Mesendoderm (in vitro differentiated cells): ENCODE results near the gene FKBP14.

Experiments
- DNase-seq: peaks from one replicate; pipeline ENCODE4 v3.0.0; 2013
- H2AK5ac ChIP-seq: 2 replicates; pipeline ENCODE4 v1.6.1; 2013; ENCODE audit warnings: low read length, inconsistent platforms
- H2BK120ac ChIP-seq: 2 replicates; pipeline ENCODE4 v1.6.1; 2013; ENCODE audit warnings: low read depth, mild to moderate bottlenecking, low read length, moderate library complexity, mixed read lengths
- H2BK15ac ChIP-seq: replicated peaks from 2 replicates; pipeline ENCODE4 v1.6.1; 2013; ENCODE audit warnings: low read depth, mild to moderate bottlenecking, moderate library complexity
- H2BK5ac ChIP-seq: 2 replicates; pipeline ENCODE4 v1.6.1; 2013; ENCODE audit warnings: low read length, inconsistent platforms
- H3K18ac ChIP-seq: 2 replicates; pipeline ENCODE4 v1.6.1; 2013; ENCODE audit warnings: mild to moderate bottlenecking, low read length, mixed read lengths
- H3K23ac ChIP-seq: one replicate; pipeline ENCODE4 v1.6.1; 2013; ENCODE audit warnings: low read length
- H3K27ac ChIP-seq: 2 replicates; pipeline ENCODE4 v1.5.1; 2013; ENCODE audit warnings: low read depth, mild to moderate bottlenecking, inconsistent platforms, low read length, moderate library complexity
- H3K27me3 ChIP-seq: 2 replicates; pipeline ENCODE4 v1.6.1; 2013; ENCODE audit warnings: low read length, control low read depth, mild to moderate bottlenecking, inconsistent platforms; ENCODE audit not compliant: insufficient read depth, poor library complexity
- H3K36me3 ChIP-seq: 2 replicates; pipeline ENCODE4 v1.6.1; 2013; ENCODE audit warnings: low read length, inconsistent platforms; ENCODE audit not compliant: control insufficient read depth, insufficient read depth
- H3K4ac ChIP-seq: one replicate; pipeline ENCODE4 v1.6.1; 2013; ENCODE audit warnings: low read depth, mild to moderate bottlenecking, low read length, moderate library complexity
- H3K4me1 ChIP-seq: 2 replicates; pipeline ENCODE4 v1.6.1; 2013; ENCODE audit warnings: low read depth, low read length, inconsistent platforms; ENCODE audit not compliant: control insufficient read depth
- H3K4me2 ChIP-seq: 2 replicates; pipeline ENCODE4 v1.6.1; 2013; ENCODE audit warnings: low read length
- H3K4me3 ChIP-seq: 2 replicates; pipeline ENCODE4 v1.5.1; 2013; ENCODE audit warnings: mild to moderate bottlenecking, low read length
- H3K56ac ChIP-seq: one replicate; pipeline ENCODE4 v1.6.1; 2013; ENCODE audit warnings: low read length
- H3K79me1 ChIP-seq: 2 replicates; pipeline ENCODE4 v1.6.1; 2013; ENCODE audit warnings: low read length, inconsistent platforms
- H3K79me2 ChIP-seq: 2 replicates; pipeline ENCODE4 v1.6.1; 2013; ENCODE audit warnings: mild to moderate bottlenecking, low read length; ENCODE audit not compliant: control insufficient read depth, insufficient read depth
- H3K9ac ChIP-seq: 2 replicates; pipeline ENCODE4 v1.6.1; 2013; ENCODE audit warnings: low read length, inconsistent platforms
- H4K5ac ChIP-seq: one replicate; pipeline ENCODE4 v1.6.1; 2013; ENCODE audit warnings: low read length
- H4K8ac ChIP-seq: one replicate; pipeline ENCODE4 v1.6.1; 2013; ENCODE audit warnings: low read depth, mild to moderate bottlenecking, control low read depth, low read length, moderate library complexity
- WGBS: extraction: QIAGEN DNeasy Blood & Tissue Kit; methylation state at CpG from one replicate; pipeline ENCODE4 v1.1.7; 2013; ENCODE audit warnings: low lambda C conversion rate, missing lambda C conversion rate; ENCODE audit not compliant: insufficient coverage; ENCODE audit errors: extremely low coverage; 5-methylcytosine and 5-hydroxymethylcytosine counted together

The FKBP14 gene

GRCh38 chr7:29998489-29998888, 28.0 kb downstream of the FKBP14 start:
- no peak overlapping the region for H2BK5ac ChIP-seq
- no peak for DNase-seq
- no peak overlapping the region for H2AK5ac ChIP-seq
- H3K79me2 ChIP-seq: no peaks in the 10 kb centered on the region
- H3K79me1 ChIP-seq: no peaks in the 10 kb centered on the region
- no peaks in the 10 kb centered on the region for H3K27me3 ChIP-seq
- H4K5ac ChIP-seq: no peak overlapping the region
- no peak overlapping the region for H2BK120ac ChIP-seq
- H3K36me3 ChIP-seq: no peaks in the 10 kb centered on the region
- H3K23ac ChIP-seq: no peak overlapping the region
- no peak overlapping the region for H3K4me3 ChIP-seq
- H3K18ac ChIP-seq: no peak overlapping the region
- H3K4ac ChIP-seq: no peak overlapping the region
- H3K4me2 ChIP-seq: no peak overlapping the region
- H3K56ac ChIP-seq: no peak overlapping the region
- H3K4me1 ChIP-seq: no peaks in the 10 kb centered on the region
- H2BK15ac ChIP-seq: no peak overlapping the region
- no peak overlapping the region for H3K27ac ChIP-seq
- H3K9ac ChIP-seq: no peak overlapping the region
- no peak overlapping the region for H4K8ac ChIP-seq

GRCh38 chr7:29996321-29996720, 30.2 kb downstream of the FKBP14 start:
- H2BK15ac ChIP-seq: no peak overlapping the region
- no peak overlapping the region for H2BK5ac ChIP-seq
- H3K4me2 ChIP-seq: no peak overlapping the region
- no peak overlapping the region for H4K8ac ChIP-seq
- no peaks in the 10 kb centered on the region for H3K36me3 ChIP-seq
- no peaks in the 10 kb centered on the region for H3K79me1 ChIP-seq
- no peak for DNase-seq
- H3K27ac ChIP-seq: no peak overlapping the region
- H4K5ac ChIP-seq: no peak overlapping the region
- H3K79me2 ChIP-seq: no peaks in the 10 kb centered on the region
- no peak overlapping the region for H2AK5ac ChIP-seq
- H3K27me3 ChIP-seq: no peaks in the 10 kb centered on the region
- H3K9ac ChIP-seq: no peak overlapping the region
- H3K56ac ChIP-seq: no peak overlapping the region
- H3K23ac ChIP-seq: no peak overlapping the region
- no peak overlapping the region for H3K4ac ChIP-seq
- H3K18ac ChIP-seq: no peak overlapping the region
- H3K4me1 ChIP-seq: no peaks in the 10 kb centered on the region
- no peak overlapping the region for H3K4me3 ChIP-seq
- H2BK120ac ChIP-seq: no peak overlapping the region

GRCh38 chr7:29995652-29996051, 30.9 kb downstream of the FKBP14 start:
- H3K4me2 ChIP-seq: no peak overlapping the region
- no peaks in the 10 kb centered on the region for H3K79me1 ChIP-seq
- H3K4me1 ChIP-seq: no peaks in the 10 kb centered on the region
- no peak overlapping the region for H3K4ac ChIP-seq
- H2BK120ac ChIP-seq: no peak overlapping the region
- H3K23ac ChIP-seq: no peak overlapping the region
- H3K56ac ChIP-seq: no peak overlapping the region
- no peaks in the 10 kb centered on the region for H3K79me2 ChIP-seq
- no peak overlapping the region for H3K27ac ChIP-seq
- no peak overlapping the region for H4K8ac ChIP-seq
- H3K18ac ChIP-seq: no peak overlapping the region
- no peaks in the 10 kb centered on the region for H3K27me3 ChIP-seq
- no peak for DNase-seq
- H3K9ac ChIP-seq: no peak overlapping the region
- no peaks in the 10 kb centered on the region for H3K36me3 ChIP-seq
- H4K5ac ChIP-seq: no peak overlapping the region
- no peak overlapping the region for H3K4me3 ChIP-seq
- no peak overlapping the region for H2BK15ac ChIP-seq
- no peak overlapping the region for H2BK5ac ChIP-seq
- no peak overlapping the region for H2AK5ac ChIP-seq

DNA sequence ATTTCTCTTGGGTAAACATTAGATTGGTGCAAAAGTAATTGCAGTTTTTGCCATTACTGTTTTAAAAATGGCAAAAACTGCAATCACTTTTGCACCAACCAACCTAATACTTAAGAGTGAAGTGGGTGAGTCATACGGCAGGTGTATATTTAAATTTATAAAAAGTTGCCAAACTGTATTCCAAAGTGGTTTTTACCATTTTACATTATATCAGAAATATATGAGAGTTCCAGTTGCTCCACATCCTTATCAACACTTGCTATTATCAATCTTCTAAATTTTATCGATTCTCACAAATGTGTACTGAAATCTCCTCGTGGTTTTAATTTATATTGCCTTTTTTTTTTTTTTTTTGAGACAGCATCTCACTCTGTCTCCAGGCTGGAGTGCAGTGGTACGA, 33.4 kb downstream of the FKBP14 start:
- Histone ChIP-seq H3K79me1 (no peaks in the 10 kb centered on the region), H3K27ac (no peak overlapping the region), H3K56ac (no peak overlapping the region), H4K8ac (no peak overlapping the region), H3K36me3 (no peaks in the 10 kb centered on the region), H2AK5ac (no peak overlapping the region), H2BK15ac (no peak overlapping the region), H4K5ac (no peak overlapping the region), H3K4me2 (no peak overlapping the region), H3K27me3 (no peaks in the 10 kb centered on the region), H3K79me2 (peaks cover 3% of the 10 kb centered on the region), H3K23ac (no peak overlapping the region), H2BK120ac (no peak overlapping the region), H2BK5ac (no peak overlapping the region), H3K4me1 (no peaks in the 10 kb centered on the region), H3K4ac (no peak overlapping the region), H3K18ac (no peak overlapping the region), H3K9ac (no peak overlapping the region), H3K4me3 (no peak overlapping the region)
- no peak for DNase-seq
- WGBS: no CpG with 5 or more reads among the region's 4 CpGs

DNA sequence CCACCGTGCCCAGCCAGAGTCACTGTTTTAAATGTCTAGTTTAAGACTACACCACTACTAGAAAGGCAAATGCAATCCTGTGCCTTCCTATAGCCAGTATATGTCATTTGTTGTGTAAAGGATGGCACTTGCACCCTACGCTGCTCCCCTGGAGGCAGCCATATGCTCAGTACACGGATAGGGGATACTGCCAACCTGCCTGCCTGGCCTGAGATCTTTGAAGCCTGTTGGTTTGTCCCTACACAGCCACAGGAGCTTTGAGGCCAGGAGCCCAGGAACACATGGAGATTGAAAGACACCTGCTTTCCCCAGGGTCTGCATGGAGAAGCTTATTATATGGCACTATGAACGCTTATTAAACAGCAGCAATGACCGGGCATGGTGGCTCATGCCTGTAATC, 34.6 kb downstream of the FKBP14 start:
- Histone ChIP-seq H3K18ac (no peak overlapping the region), H3K79me1 (peaks cover 2% of the 10 kb centered on the region), H3K4me3 (no peak overlapping the region), H3K23ac (no peak overlapping the region), H2BK120ac (no peak overlapping the region), H4K8ac (no peak overlapping the region), H3K27me3 (no peaks in the 10 kb centered on the region), H2BK5ac (no peak overlapping the region), H4K5ac (no peak overlapping the region), H2AK5ac (no peak overlapping the region), H3K36me3 (no peaks in the 10 kb centered on the region), H3K56ac (no peak overlapping the region), H3K9ac (no peak overlapping the region), H2BK15ac (no peak overlapping the region), H3K79me2 (peaks cover 9% of the 10 kb centered on the region), H3K27ac (no peak overlapping the region), H3K4ac (no peak overlapping the region), H3K4me2 (no peak overlapping the region), H3K4me1 (no peaks in the 10 kb centered on the region)
- no CpG with 5 or more reads among the region's 5 CpGs for WGBS
- DNase-seq: no peak

DNA sequence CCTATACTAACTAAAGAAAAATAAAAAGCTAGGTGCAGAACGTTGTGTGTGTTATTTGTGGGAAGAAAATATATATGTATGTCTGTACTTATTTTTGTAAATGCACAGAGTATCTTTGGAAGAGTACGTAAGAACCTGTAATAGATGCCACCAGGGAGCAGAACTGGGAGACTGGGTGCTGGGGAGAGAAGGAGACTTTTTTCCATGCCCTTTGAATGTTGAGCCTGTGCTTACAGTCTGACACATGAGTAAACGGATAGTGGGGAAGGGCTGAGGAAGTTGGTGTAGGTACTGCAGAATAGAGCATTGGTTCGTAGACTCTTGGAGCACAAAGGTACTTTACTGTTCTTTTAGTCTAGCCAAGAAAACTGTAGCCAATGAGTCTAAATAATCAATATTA, 35.6 kb downstream of the FKBP14 start:
- no peaks in the 10 kb centered on the region for H3K36me3 ChIP-seq
- H2BK5ac ChIP-seq: no peak overlapping the region
- H3K23ac ChIP-seq: no peak overlapping the region
- no peaks in the 10 kb centered on the region for H3K4me1 ChIP-seq
- H3K4ac ChIP-seq: no peak overlapping the region
- no peak overlapping the region for H3K18ac ChIP-seq
- WGBS: no CpG with 5 or more reads among the region's 4 CpGs
- H3K4me3 ChIP-seq: no peak overlapping the region
- H3K27ac ChIP-seq: no peak overlapping the region
- H4K8ac ChIP-seq: no peak overlapping the region
- H2BK120ac ChIP-seq: no peak overlapping the region
- no peak overlapping the region for H4K5ac ChIP-seq
- H3K27me3 ChIP-seq: no peaks in the 10 kb centered on the region
- no peak overlapping the region for H3K4me2 ChIP-seq
- H3K79me1 ChIP-seq: peaks cover 2% of the 10 kb centered on the region
- no peak for DNase-seq
- H3K9ac ChIP-seq: no peak overlapping the region
- no peak overlapping the region for H2AK5ac ChIP-seq
- no peak overlapping the region for H2BK15ac ChIP-seq
- H3K79me2 ChIP-seq: peaks cover 12% of the 10 kb centered on the region
- H3K56ac ChIP-seq: no peak overlapping the region
